Keratinocyte (primary cell): ENCODE results near the gene COX6B1. TPM values are rescaled to one million over a fixed set of nuclear protein-coding genes. Genes with fewer than 3 reads are reported as not detected.

ENCODE experiments used
- DNase-seq: peaks from one replicate; pipeline ENCODE4 v3.0.0-alpha.2; 2011; ENCODE audit warnings: low read depth, missing footprints, low spot score
- FAIRE-seq: peaks from 2 replicates; lab custom pipeline; 2011; peaks lifted over from hg19 to GRCh38; lab: Jason Lieb, UNC
- H2AFZ ChIP-seq: 2 replicates; pipeline ENCODE4 v1.6.0; 2012; ENCODE audit warnings: low read length, control low read depth, inconsistent platforms; ENCODE audit not compliant: control insufficient read depth
- H3K27ac ChIP-seq: 2 replicates; pipeline ENCODE4 v1.5.1; 2011; ENCODE audit warnings: low read length; ENCODE audit not compliant: control insufficient read depth, insufficient read depth
- H3K27me3 ChIP-seq: 3 replicates; pipeline ENCODE4 v1.6.0; 2011; ENCODE audit warnings: low read length; ENCODE audit not compliant: control insufficient read depth, insufficient read depth; ENCODE audit errors: extremely low read depth
- H3K36me3 ChIP-seq, 2 experiments: 2 replicates in 1 of 2; 3 replicates in 1 of 2; pipeline ENCODE4 v1.5.1; 2011; ENCODE audit warnings: low read length in 2 of 2, mild to moderate bottlenecking in 1 of 2; ENCODE audit not compliant: control insufficient read depth in 2 of 2, insufficient read depth in 2 of 2; ENCODE audit errors: extremely low read depth in 1 of 2
- H3K4me1 ChIP-seq: 3 replicates; pipeline ENCODE4 v1.5.1; 2011; ENCODE audit warnings: low read length; ENCODE audit not compliant: control insufficient read depth, insufficient read depth; ENCODE audit errors: extremely low read depth
- H3K4me2 ChIP-seq: 3 replicates; pipeline ENCODE4 v1.6.0; 2011; ENCODE audit warnings: low read depth, low read length; ENCODE audit not compliant: control insufficient read depth, insufficient read depth; ENCODE audit errors: extremely low read depth
- H3K4me3 ChIP-seq, 3 experiments: fragments of 200-600 bp in 1 of 3; sonication (generic) in 1 of 3; 2 replicates in 2 of 3; 3 replicates in 1 of 3; pipeline ENCODE4 v1.5.1; 2011 to 2016; ENCODE audit warnings: low read length in 3 of 3, mild to moderate bottlenecking in 3 of 3, control low read depth in 2 of 3, inconsistent platforms in 1 of 3, low read depth in 1 of 3, mixed read lengths in 1 of 3, mixed run types in 1 of 3, moderate library complexity in 1 of 3; ENCODE audit not compliant: control insufficient read depth in 2 of 3, insufficient read depth in 2 of 3; ENCODE audit errors: extremely low read depth in 1 of 3
- H3K79me2 ChIP-seq: 2 replicates; pipeline ENCODE4 v1.6.0; 2012; ENCODE audit warnings: low read length; ENCODE audit not compliant: control insufficient read depth, insufficient read depth
- H3K9ac ChIP-seq: 3 replicates; pipeline ENCODE4 v1.6.0; 2011; ENCODE audit warnings: low read length; ENCODE audit not compliant: control insufficient read depth, insufficient read depth; ENCODE audit errors: extremely low read depth
- H3K9me1 ChIP-seq: 3 replicates; pipeline ENCODE4 v1.6.0; 2011; ENCODE audit warnings: low read length; ENCODE audit not compliant: control insufficient read depth, insufficient read depth; ENCODE audit errors: extremely low read depth
- H3K9me3 ChIP-seq: 2 replicates; pipeline ENCODE4 v1.5.1; 2012; ENCODE audit warnings: low read depth, low read length; ENCODE audit not compliant: control insufficient read depth
- H4K20me1 ChIP-seq: 3 replicates; pipeline ENCODE4 v1.6.0; 2011; ENCODE audit warnings: low read length; ENCODE audit not compliant: control insufficient read depth, insufficient read depth; ENCODE audit errors: extremely low read depth
- CTCF ChIP-seq, 3 experiments: IDR thresholded peaks in 1 of 3; conservative IDR thresholded peaks in 1 of 3; optimal IDR thresholded peaks in 1 of 3; 2 replicates in 2 of 3; 3 replicates in 1 of 3; pipeline versions ENCODE3 to v1.5.1; 2011; ENCODE audit warnings: low read length in 3 of 3, mild to moderate bottlenecking in 3 of 3, moderate library complexity in 2 of 3, control low read depth in 1 of 3, inconsistent platforms in 1 of 3; ENCODE audit not compliant: insufficient read depth in 2 of 3; ENCODE audit errors: extremely low read depth in 1 of 3
- EZH2 ChIP-seq: IDR thresholded peaks from one replicate; pipeline ENCODE4 v1.6.1; 2012; ENCODE audit warnings: inconsistent platforms, mild to moderate bottlenecking, low read length, moderate library complexity
- dilution Hi-C: fragments of 300-500 bp; cut with MboI; formaldehyde crosslinking; loops from one replicate; pipeline ENCODE4 v1.7.0; 2020; ENCODE audit warnings: low sequenced_read_pairs; ENCODE audit not compliant: extremely low pct_ligation_motif_present
- polyA plus RNA-seq, 5 experiments: library from polyadenylated mRNA; depleted of rRNA in 3 of 5; stranded (reverse) in 3 of 5; stranded (forward) in 1 of 5; unstranded in 1 of 5; fragments of >200 nt; gene quantifications; 1 replicate in 1 of 5; 2 replicates in 3 of 5; 3 replicates in 1 of 5; pipeline versions ENCODE4 v1.2.1 to v1.2.3, GENCODE V29; 2011 to 2012; ENCODE audit warnings: missing spikeins in 2 of 5, low read depth in 1 of 5, low replicate concordance in 1 of 5

COX6B1 gene
- polyA plus RNA-seq, 1 donor (not counting 4 experiments of a cell fraction or from before 2014, with no cell fraction given), result 509 TPM

GRCh38 chr19:35642798-35643254 is 5.3 kb upstream of the COX6B1 start:
- DNase-seq, result no peak

GRCh38 chr19:35643255-35644205 is 4.6 kb upstream of the COX6B1 start:
- TF ChIP-seq CTCF (optimal IDR thresholded peaks at IDR 0.05 in 1 of 3, IDR thresholded peaks at IDR 0.05 in 1 of 3, conservative IDR thresholded peaks at IDR 0.05 in 1 of 3; ENCODE audit: extremely low read depth in 1 of 3, insufficient read depth in 2 of 3, low read length in 3 of 3), result peak in 1 of 3 experiments; percentile 7
- TF ChIP-seq EZH2, result no peak
- Histone ChIP-seq H3K27me3 (no peaks in the 10 kb centered on the region), H3K79me2 (peaks cover 4% of the 10 kb centered on the region), H2AFZ (peak overlapping the region; percentile 98), H3K4me2 (peak overlapping the region; percentile 96), H3K9me3 (no peaks in the 10 kb centered on the region), H3K9ac (peak overlapping the region; percentile 76), H3K36me3 (no peaks in the 10 kb centered on the region), H3K9me1 (no peaks in the 10 kb centered on the region), H3K4me3 (peak overlapping the region; percentile 41 to 80 (median 78)), H3K4me1 (peaks cover 15% of the 10 kb centered on the region), H4K20me1 (no peaks in the 10 kb centered on the region), H3K27ac (peak overlapping the region; percentile 71)
- FAIRE-seq, result no peak
- dilution Hi-C loops, result no loop called here
- DNase-seq, result no peak

More at GRCh38 chr19:35642798-35643254, 5.3 kb upstream of the COX6B1 start:
- Histone ChIP-seq H3K4me1 (peaks cover 15% of the 10 kb centered on the region), H3K4me2 (peak overlapping the region; percentile 96), H3K9me1 (no peaks in the 10 kb centered on the region), H3K27ac (no peak overlapping the region), H3K36me3 (peaks cover 0 to 2% of the 10 kb centered on the region in 2 experiments), H2AFZ (peak overlapping the region; percentile 98), H3K4me3 (peak overlapping the region; percentile 41 to 80 (median 78)), H3K79me2 (no peaks in the 10 kb centered on the region), H4K20me1 (no peaks in the 10 kb centered on the region), H3K27me3 (no peaks in the 10 kb centered on the region), H3K9me3 (no peaks in the 10 kb centered on the region), H3K9ac (peak overlapping the region; percentile 76)
- FAIRE-seq, result no peak
- TF ChIP-seq CTCF (optimal IDR thresholded peaks at IDR 0.05 in 1 of 3, IDR thresholded peaks at IDR 0.05 in 1 of 3, conservative IDR thresholded peaks at IDR 0.05 in 1 of 3; ENCODE audit: extremely low read depth in 1 of 3, insufficient read depth in 2 of 3, low read length in 3 of 3) (no peak), EZH2 (no peak)
- dilution Hi-C loops, result no loop called here
